ENCODE data around the gene RNFT1.
"Not testable (repeated sequence)": the region's sequence is repeated elsewhere in the genome, so short reads cannot be mapped to it uniquely, and the experiment has no call there.

DNA sequence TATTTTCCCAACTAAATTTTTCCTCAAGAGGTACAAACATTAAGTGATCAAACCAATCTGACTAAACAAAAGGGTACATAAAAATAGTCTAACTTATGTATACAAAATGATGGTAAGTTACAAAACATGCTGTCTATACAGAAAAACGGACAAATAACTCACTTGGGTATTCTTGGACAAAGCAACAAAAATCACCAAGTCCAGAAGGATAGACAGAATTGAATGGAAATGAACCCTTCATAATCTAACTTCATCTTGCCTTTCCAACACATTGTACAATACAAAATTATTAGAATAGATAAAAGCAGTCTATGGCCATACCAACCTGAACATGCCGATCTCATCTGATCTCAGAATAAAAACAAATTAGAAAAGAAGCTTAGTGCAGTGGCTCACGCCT, 37.9 kb upstream of the RNFT1 start:
- TF ChIP-seq, protein P1, sequence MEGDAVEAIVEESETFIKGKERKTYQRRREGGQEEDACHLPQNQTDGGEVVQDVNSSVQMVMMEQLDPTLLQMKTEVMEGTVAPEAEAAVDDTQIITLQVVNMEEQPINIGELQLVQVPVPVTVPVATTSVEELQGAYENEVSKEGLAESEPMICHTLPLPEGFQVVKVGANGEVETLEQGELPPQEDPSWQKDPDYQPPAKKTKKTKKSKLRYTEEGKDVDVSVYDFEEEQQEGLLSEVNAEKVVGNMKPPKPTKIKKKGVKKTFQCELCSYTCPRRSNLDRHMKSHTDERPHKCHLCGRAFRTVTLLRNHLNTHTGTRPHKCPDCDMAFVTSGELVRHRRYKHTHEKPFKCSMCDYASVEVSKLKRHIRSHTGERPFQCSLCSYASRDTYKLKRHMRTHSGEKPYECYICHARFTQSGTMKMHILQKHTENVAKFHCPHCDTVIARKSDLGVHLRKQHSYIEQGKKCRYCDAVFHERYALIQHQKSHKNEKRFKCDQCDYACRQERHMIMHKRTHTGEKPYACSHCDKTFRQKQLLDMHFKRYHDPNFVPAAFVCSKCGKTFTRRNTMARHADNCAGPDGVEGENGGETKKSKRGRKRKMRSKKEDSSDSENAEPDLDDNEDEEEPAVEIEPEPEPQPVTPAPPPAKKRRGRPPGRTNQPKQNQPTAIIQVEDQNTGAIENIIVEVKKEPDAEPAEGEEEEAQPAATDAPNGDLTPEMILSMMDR (IDR thresholded peaks at IDR 0.05): not testable (repeated sequence)
- TF ChIP-seq POLR2A (IDR thresholded peaks at IDR 0.05): not testable (repeated sequence)

Measured in body of pancreas (tissue), 4 donors.